PC-3 (cell line): ENCODE results near the gene MT3.

Experiments
- EZH2phosphoT487 ChIP-seq: fragments of 300-600 bp; sonication (generic); IDR thresholded peaks from 2 replicates; pipeline ENCODE4 v1.6.1; 2018; ENCODE audit warnings: mild to moderate bottlenecking, antibody characterized with exemption, low read length, borderline replicate concordance
- TF ChIP-seq, protein P1 (sequence below): fragments of 300-600 bp; sonication (generic); conservative IDR thresholded peaks from 2 replicates; pipeline ENCODE4 v1.5.1; 2017; ENCODE audit warnings: antibody characterized with exemption, low read depth, mild to moderate bottlenecking, low read length

DNA sequence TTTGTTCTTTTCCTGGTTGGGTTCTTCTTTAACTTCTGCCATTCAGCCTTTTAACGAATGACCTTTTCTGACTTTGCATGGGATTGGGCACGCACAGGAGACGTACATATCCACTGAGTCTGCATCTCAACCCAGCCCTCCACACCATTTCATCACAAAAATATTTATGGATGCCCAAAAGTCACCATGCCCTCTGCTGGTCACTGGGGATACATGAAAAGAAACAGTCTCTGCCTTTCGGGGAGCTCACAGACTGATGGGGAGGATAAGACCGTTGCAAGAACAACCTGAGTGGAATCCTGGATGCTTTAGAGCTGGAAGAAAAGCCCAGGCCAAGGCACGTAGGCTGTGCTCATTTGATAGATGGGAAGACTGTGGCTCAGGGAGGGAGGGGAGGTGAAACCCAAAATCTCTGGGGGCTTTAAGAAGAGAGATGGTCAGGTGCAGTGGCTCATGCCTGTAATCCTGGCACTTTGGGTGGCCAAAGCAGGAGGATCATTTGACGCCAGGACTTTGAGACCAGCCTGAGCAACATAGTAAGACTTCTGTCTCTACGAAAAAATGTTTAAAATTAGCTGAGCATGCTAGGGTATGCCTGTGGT lies 11.2 kb downstream of the MT3 start:
- TF ChIP-seq EZH2phosphoT487: no peak
- TF ChIP-seq, protein P1, sequence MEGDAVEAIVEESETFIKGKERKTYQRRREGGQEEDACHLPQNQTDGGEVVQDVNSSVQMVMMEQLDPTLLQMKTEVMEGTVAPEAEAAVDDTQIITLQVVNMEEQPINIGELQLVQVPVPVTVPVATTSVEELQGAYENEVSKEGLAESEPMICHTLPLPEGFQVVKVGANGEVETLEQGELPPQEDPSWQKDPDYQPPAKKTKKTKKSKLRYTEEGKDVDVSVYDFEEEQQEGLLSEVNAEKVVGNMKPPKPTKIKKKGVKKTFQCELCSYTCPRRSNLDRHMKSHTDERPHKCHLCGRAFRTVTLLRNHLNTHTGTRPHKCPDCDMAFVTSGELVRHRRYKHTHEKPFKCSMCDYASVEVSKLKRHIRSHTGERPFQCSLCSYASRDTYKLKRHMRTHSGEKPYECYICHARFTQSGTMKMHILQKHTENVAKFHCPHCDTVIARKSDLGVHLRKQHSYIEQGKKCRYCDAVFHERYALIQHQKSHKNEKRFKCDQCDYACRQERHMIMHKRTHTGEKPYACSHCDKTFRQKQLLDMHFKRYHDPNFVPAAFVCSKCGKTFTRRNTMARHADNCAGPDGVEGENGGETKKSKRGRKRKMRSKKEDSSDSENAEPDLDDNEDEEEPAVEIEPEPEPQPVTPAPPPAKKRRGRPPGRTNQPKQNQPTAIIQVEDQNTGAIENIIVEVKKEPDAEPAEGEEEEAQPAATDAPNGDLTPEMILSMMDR: peak; percentile 81
